Upper lobe of left lung (tissue), 6 donors: ENCODE measurements around the gene ATPAF1. TPM values are rescaled to one million over a fixed set of nuclear protein-coding genes. Genes with fewer than 3 reads are reported as not detected.

Source experiments
- ATAC-seq, 2 donors: fragments of 200-7000 bp; cut with Tn5 transposase; one replicate each; pipeline ENCODE4 v1.9.1; 2022; ENCODE audit warnings: mild to moderate bottlenecking in 2 of 2, moderate library complexity in 2 of 2; ENCODE audit not compliant: low FRiP score in 2 of 2
- DNase-seq, 2 donors: peaks; one replicate each; pipeline ENCODE4 v3.0.0-alpha.2; 2019 to 2020
- H3K27ac ChIP-seq, 4 donors: fragments of 200-600 bp; sonication (generic); one replicate each; pipeline ENCODE4 v1.5.1; 2016 to 2019
- H3K27me3 ChIP-seq, 4 donors: fragments of 200-600 bp; sonication (generic); one replicate each; pipeline ENCODE4 v1.5.1; 2017 to 2019
- H3K36me3 ChIP-seq, 4 donors: fragments of 200-600 bp; sonication (generic); one replicate each; pipeline ENCODE4 v1.5.1; 2016 to 2019
- H3K4me1 ChIP-seq, 4 donors: fragments of 200-600 bp; sonication (generic); one replicate each; pipeline ENCODE4 v1.5.1; 2018 to 2019
- H3K4me3 ChIP-seq, 4 donors: fragments of 200-600 bp; sonication (generic); one replicate each; pipeline ENCODE4 v1.5.1; 2017 to 2019; ENCODE audit warnings: mild to moderate bottlenecking in 2 of 4, moderate library complexity in 1 of 4
- H3K9me3 ChIP-seq, 4 donors: fragments of 200-600 bp; sonication (generic); one replicate each; pipeline ENCODE4 v1.5.1; 2018 to 2019
- EP300 ChIP-seq, 4 donors: sonication (generic); formaldehyde crosslinking; IDR thresholded peaks; one replicate each; pipeline ENCODE4 v1.5.1; 2017; ENCODE audit warnings: antibody characterized with exemption in 4 of 4, control low read depth in 2 of 4
- POLR2A ChIP-seq, 4 donors: fragments of 450-650 bp; IDR thresholded peaks; one replicate each; pipeline ENCODE4 v1.5.1; 2016 to 2017; ENCODE audit warnings: antibody characterized with exemption in 4 of 4, mild to moderate bottlenecking in 2 of 4
- POLR2AphosphoS5 ChIP-seq, 2 donors: sonication (generic); formaldehyde crosslinking; IDR thresholded peaks; one replicate each; pipeline ENCODE4 v1.5.1; 2017; ENCODE audit warnings: antibody characterized with exemption in 2 of 2
- WGBS, 2 donors: methylation state at CpG; one replicate each; pipeline ENCODE4 v1.1.5; 2017 to 2018; 5-methylcytosine and 5-hydroxymethylcytosine counted together
- total RNA-seq, 6 donors: library from RNA; depleted of rRNA in 4 of 6; stranded (reverse); fragments of >200 nt in 4 of 6; gene quantifications; one replicate each; pipeline versions ENCODE4 v1.1.0 to v1.2.1, GENCODE V29; 2016 to 2021
- TF ChIP-seq, protein P1 (sequence below), 6 experiments: fragments of 450-650 bp in 4 of 6; fragments of 200-600 bp in 2 of 6; sonication (generic) in 2 of 6; IDR thresholded peaks; one replicate each; pipeline ENCODE4 v1.5.1; 2016 to 2019; ENCODE audit warnings: antibody characterized with exemption in 6 of 6
- donor health status: DM: no; HTN: no; CAD: no; lungs with moderate emphysema.
- donor health status: DM: no; HTN: yes; CAD: no; lungs with severe emphysema.

Gene ATPAF1
- total RNA-seq, 6 donors from 2014 or later = 26.2 to 39.6 (median 34.3) TPM

DNA sequence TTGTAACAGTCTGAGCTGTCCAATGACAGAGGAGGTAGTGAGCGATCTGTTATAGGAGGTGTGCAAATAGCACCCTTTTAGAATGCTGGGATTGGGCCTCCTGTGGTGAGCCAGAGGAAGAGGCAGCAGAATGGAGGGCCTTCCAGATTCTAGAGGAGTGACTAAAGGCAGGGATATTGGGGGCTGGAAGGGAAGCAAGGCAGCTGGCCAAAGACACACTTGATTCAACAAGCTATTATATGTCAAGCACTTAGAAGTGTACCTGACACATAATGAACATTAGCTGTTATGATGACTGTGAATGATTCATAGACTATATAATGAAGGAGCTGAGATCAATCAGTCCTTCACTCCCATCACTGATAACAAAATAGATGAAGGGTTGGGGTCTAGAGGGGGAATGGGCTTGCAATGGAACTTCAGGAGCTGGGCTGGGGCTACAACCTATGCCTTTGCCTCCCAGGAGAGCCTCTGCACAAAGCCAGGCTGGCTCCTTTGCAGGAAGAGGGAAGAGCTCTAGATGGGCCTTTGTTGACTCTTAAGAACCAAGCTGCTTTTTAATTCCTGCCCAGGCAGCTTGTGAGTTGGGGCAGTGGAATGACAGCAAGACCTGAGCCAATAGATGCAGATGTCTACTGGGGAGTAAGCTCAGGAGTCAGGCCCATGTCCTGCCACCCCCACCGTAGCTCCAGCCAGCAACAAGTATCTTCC lies 61.8 kb downstream of the ATPAF1 start:
- Histone ChIP-seq H3K4me3 (no peak overlapping the region), H3K9me3 (no peaks in the 10 kb centered on the region), H3K36me3 (peaks cover 10 to 34% (median 22%) of the 10 kb centered on the region in 4 donors), H3K27ac (no peak overlapping the region), H3K4me1 (peaks cover 16 to 40% (median 25%) of the 10 kb centered on the region in 4 donors), H3K27me3 (no peaks in the 10 kb centered on the region)
- no peak for ATAC-seq
- WGBS, 2 donors = 90 to 100% methylated on average over 2 of the region's 2 CpGs
- TF ChIP-seq POLR2AphosphoS5 (IDR thresholded peaks at IDR 0.05) (no peak), POLR2A (IDR thresholded peaks at IDR 0.05) (no peak), EP300 (IDR thresholded peaks at IDR 0.05) (no peak)
- TF ChIP-seq, protein P1, sequence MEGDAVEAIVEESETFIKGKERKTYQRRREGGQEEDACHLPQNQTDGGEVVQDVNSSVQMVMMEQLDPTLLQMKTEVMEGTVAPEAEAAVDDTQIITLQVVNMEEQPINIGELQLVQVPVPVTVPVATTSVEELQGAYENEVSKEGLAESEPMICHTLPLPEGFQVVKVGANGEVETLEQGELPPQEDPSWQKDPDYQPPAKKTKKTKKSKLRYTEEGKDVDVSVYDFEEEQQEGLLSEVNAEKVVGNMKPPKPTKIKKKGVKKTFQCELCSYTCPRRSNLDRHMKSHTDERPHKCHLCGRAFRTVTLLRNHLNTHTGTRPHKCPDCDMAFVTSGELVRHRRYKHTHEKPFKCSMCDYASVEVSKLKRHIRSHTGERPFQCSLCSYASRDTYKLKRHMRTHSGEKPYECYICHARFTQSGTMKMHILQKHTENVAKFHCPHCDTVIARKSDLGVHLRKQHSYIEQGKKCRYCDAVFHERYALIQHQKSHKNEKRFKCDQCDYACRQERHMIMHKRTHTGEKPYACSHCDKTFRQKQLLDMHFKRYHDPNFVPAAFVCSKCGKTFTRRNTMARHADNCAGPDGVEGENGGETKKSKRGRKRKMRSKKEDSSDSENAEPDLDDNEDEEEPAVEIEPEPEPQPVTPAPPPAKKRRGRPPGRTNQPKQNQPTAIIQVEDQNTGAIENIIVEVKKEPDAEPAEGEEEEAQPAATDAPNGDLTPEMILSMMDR (IDR thresholded peaks at IDR 0.05) = no peak
- no peak for DNase-seq

GRCh38 chr1:46605232-46605631 lies 62.9 kb downstream of the ATPAF1 start:
- Histone ChIP-seq H3K4me3 (no peak overlapping the region), H3K9me3 (no peaks in the 10 kb centered on the region), H3K4me1 (peaks cover 21 to 37% (median 30%) of the 10 kb centered on the region in 4 donors), H3K27me3 (no peaks in the 10 kb centered on the region), H3K36me3 (peaks cover 10 to 26% (median 22%) of the 10 kb centered on the region in 4 donors), H3K27ac (no peak overlapping the region)
- DNase-seq (no peak), ATAC-seq (no peak)
- TF ChIP-seq, protein P1 (IDR thresholded peaks at IDR 0.05) = no peak
- TF ChIP-seq POLR2A (IDR thresholded peaks at IDR 0.05) (no peak), EP300 (IDR thresholded peaks at IDR 0.05) (no peak), POLR2AphosphoS5 (IDR thresholded peaks at IDR 0.05) (no peak)
- 74 to 75% methylated on average over 2 of the region's 2 CpGs for WGBS, 2 donors

GRCh38 chr1:46603858-46604549 lies 64.2 kb downstream of the ATPAF1 start, which contains the start of gene MKNK1:
Gene MKNK1 (minus strand): TSS chr1:46604268. CDS start chr1:46583327, 20,941 bp downstream.
- peaks cover 6 to 14% (median 10%) of the 10 kb centered on the region in 4 donors for H3K36me3 ChIP-seq
- H3K9me3 ChIP-seq = no peaks in the 10 kb centered on the region
- ATAC-seq = peak; percentile 98 to 99
- H3K4me3 ChIP-seq = peak within 1 kb of the TSS; percentile 65 to 95 (median 76)
- peak within 1 kb of the TSS; percentile 76 to 98 (median 90) for H3K27ac ChIP-seq
- peaks cover 30 to 48% (median 37%) of the 10 kb centered on the region in 4 donors for H3K4me1 ChIP-seq
- TF ChIP-seq, protein P1 (IDR thresholded peaks at IDR 0.05) = peak in 1 of 6 experiments; percentile 36
- TF ChIP-seq EP300 (IDR thresholded peaks at IDR 0.05) (no peak), POLR2AphosphoS5 (IDR thresholded peaks at IDR 0.05) (peak; percentile 92 to 98), POLR2A (IDR thresholded peaks at IDR 0.05) (peak; percentile 35 to 98 (median 82))
- no peaks in the 10 kb centered on the region for H3K27me3 ChIP-seq
- DNase-seq = peak; percentile 98 to 99
- 0% methylated on average over 34 to 37 of the region's 53 CpGs for WGBS, 2 donors

- no peaks in the 10 kb centered on the region for H3K27me3 ChIP-seq
- H3K4me1 ChIP-seq = peaks cover 30 to 53% (median 37%) of the 10 kb centered on the region in 4 donors
- H3K4me3 ChIP-seq = peak overlapping the region; percentile 65 to 95 (median 76)
- no peak for DNase-seq
- peak in 1 of 2 donors; percentile 1 for ATAC-seq
- H3K9me3 ChIP-seq = no peaks in the 10 kb centered on the region
- TF ChIP-seq POLR2A (IDR thresholded peaks at IDR 0.05) = no peak
- TF ChIP-seq EP300 (IDR thresholded peaks at IDR 0.05) = no peak
- no peak for TF ChIP-seq POLR2AphosphoS5 (IDR thresholded peaks at IDR 0.05)
- TF ChIP-seq, protein P1 (IDR thresholded peaks at IDR 0.05) = no peak
- peaks cover 2 to 9% (median 6%) of the 10 kb centered on the region in 4 donors for H3K36me3 ChIP-seq
- H3K27ac ChIP-seq = peak overlapping the region; percentile 76 to 98 (median 90)
- 0 to 4% methylated on average over 2 of the region's 2 CpGs for WGBS, 2 donors
These were observed 64.7 kb downstream of the ATPAF1 start for GRCh38 chr1:46603481-46603857.
